Measurements from ENCODE around the gene CERS6. TPM values are rescaled to one million over a fixed set of nuclear protein-coding genes. Genes with fewer than 3 reads are reported as not detected.

Gene CERS6
- total RNA-seq, 1 experiment from 2014 or later: 8.3 TPM

DNA sequence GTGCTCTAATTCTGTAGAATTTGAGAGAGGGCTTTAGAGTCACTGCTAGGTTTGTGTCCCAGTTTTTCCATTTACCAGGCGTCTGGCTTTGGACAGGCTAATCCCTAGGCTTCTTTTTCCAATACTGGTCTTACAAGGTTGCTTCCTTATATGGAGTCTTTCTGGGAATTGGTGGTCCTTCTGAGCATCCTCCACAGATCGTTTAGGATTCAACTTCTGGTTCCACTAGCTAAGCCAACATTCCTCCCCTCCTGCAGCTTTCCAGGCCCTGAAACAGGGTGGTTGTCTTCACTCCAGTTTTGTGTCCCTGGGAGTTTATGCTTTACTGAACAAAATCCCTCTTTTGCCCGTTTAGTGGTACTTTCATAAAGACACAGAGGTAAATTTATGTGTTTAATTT lies 170.6 kb downstream of the CERS6 start:
- H3K9me3 ChIP-seq (ENCODE audit: insufficient read depth, low read depth): no peaks in the 10 kb centered on the region
- H3K9me2 ChIP-seq (ENCODE audit: insufficient read depth): 0 out of 2 replicates have a peak, but pooled peaks cover 5% of the 10 kb centered on the region
- no peaks in the 10 kb centered on the region for H4K20me1 ChIP-seq (ENCODE audit: insufficient read depth)
- no peaks in the 10 kb centered on the region for H3F3A ChIP-seq (ENCODE audit: insufficient read depth, low read depth)
- no TSS peak for BruUV-seq (replicated peaks)
- CTCF ChIA-PET: no interaction called here
- no peak overlapping the region for H3K27ac ChIP-seq
- H3K4me3 ChIP-seq: no peak overlapping the region
- TF ChIP-seq, protein P1, sequence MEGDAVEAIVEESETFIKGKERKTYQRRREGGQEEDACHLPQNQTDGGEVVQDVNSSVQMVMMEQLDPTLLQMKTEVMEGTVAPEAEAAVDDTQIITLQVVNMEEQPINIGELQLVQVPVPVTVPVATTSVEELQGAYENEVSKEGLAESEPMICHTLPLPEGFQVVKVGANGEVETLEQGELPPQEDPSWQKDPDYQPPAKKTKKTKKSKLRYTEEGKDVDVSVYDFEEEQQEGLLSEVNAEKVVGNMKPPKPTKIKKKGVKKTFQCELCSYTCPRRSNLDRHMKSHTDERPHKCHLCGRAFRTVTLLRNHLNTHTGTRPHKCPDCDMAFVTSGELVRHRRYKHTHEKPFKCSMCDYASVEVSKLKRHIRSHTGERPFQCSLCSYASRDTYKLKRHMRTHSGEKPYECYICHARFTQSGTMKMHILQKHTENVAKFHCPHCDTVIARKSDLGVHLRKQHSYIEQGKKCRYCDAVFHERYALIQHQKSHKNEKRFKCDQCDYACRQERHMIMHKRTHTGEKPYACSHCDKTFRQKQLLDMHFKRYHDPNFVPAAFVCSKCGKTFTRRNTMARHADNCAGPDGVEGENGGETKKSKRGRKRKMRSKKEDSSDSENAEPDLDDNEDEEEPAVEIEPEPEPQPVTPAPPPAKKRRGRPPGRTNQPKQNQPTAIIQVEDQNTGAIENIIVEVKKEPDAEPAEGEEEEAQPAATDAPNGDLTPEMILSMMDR (conservative IDR thresholded peaks at IDR 0.05): no peak
- no peak for TF ChIP-seq EZH2 (IDR thresholded peaks at IDR 0.05; ENCODE audit: low read depth)
- no peaks in the 10 kb centered on the region for H3K27me3 ChIP-seq (ENCODE audit: insufficient read depth, low read depth)
- intact Hi-C loops (cut with micrococcal nuclease; ENCODE audit: unreplicated experiment): no loop called here
- POLR2A ChIA-PET (ENCODE audit: unreplicated experiment): no interaction called here
- H3K4me1 ChIP-seq (replicated peaks; ENCODE audit: insufficient read depth): no peaks in the 10 kb centered on the region
- no peak overlapping the region for H3K4me2 ChIP-seq
- H3K79me2 ChIP-seq (ENCODE audit: low read depth): no peaks in the 10 kb centered on the region
- DNase-seq: no peak
- no peaks in the 10 kb centered on the region for H3K36me3 ChIP-seq (ENCODE audit: low read depth)
- no peak overlapping the region for H2AFZ ChIP-seq

DNA sequence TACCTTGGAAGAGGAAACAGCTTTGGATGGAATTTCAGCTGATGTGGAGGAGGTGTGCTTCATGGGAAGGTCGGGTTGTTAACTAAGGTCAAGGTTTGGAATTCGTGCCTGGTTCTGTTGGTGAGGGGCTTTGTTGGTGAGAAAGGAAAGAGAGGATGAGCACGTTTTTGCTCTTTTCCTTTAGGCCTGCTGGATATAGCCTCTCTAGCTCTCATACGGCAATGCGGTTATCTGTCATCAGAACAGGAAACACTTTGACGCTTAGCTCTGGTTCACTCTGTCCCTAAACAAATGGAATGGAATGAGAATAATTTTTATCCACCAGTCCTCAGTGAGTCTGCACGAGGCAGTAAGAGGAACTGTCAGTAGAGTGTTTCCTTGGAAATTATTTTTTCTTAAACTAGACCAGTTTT lies 176.6 kb downstream of the CERS6 start:
- CTCF ChIA-PET: no interaction called here
- Histone ChIP-seq H3F3A (ENCODE audit: insufficient read depth, low read depth) (no peaks in the 10 kb centered on the region), H3K9me2 (ENCODE audit: insufficient read depth) (0 out of 2 replicates have a peak, but pooled peaks cover 5% of the 10 kb centered on the region), H4K20me1 (ENCODE audit: insufficient read depth) (no peaks in the 10 kb centered on the region; the same call in 1 of the 2 replicates), H3K4me3 (no peak overlapping the region), H3K9me3 (ENCODE audit: insufficient read depth, low read depth) (no peaks in the 10 kb centered on the region), H3K27ac (no peak overlapping the region), H3K27me3 (ENCODE audit: insufficient read depth, low read depth) (no peaks in the 10 kb centered on the region), H2AFZ (no peak overlapping the region), H3K4me1 (replicated peaks; ENCODE audit: insufficient read depth) (no peaks in the 10 kb centered on the region), H3K79me2 (ENCODE audit: low read depth) (no peaks in the 10 kb centered on the region), H3K36me3 (ENCODE audit: low read depth) (no peaks in the 10 kb centered on the region), H3K4me2 (no peak overlapping the region)
- no peak for TF ChIP-seq EZH2 (IDR thresholded peaks at IDR 0.05; ENCODE audit: low read depth)
- DNase-seq: no peak
- no TSS peak for BruUV-seq (replicated peaks)
- POLR2A ChIA-PET (ENCODE audit: unreplicated experiment): no interaction called here
- intact Hi-C loops (cut with micrococcal nuclease; ENCODE audit: unreplicated experiment): no loop called here

DNA sequence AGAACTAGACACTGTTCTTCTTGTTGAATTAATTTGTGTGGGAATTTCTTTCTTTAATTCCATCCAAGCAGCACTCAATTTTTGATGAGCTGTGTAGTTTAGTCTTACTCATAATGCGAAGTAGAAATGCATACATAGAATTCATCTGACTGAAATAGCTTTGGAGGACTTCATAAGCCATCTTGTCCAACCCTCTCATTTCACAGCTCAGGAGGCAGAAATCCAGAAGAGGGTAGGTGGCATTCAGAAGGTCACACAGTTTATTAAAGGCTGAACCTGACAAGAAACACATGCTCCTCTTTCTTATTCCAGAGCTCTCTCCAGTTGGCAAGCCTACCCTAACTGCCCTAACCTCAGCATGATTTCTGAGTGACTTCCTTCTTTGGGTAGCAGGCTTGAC lies 177.1 kb downstream of the CERS6 start:
- POLR2A ChIA-PET (ENCODE audit: unreplicated experiment): no interaction called here
- TF ChIP-seq, protein P1 (conservative IDR thresholded peaks at IDR 0.05): no peak
- TF ChIP-seq EZH2 (IDR thresholded peaks at IDR 0.05; ENCODE audit: low read depth): no peak
- Histone ChIP-seq H3K79me2 (ENCODE audit: low read depth) (no peaks in the 10 kb centered on the region), H3K9me3 (ENCODE audit: insufficient read depth, low read depth) (no peaks in the 10 kb centered on the region), H3F3A (ENCODE audit: insufficient read depth, low read depth) (no peaks in the 10 kb centered on the region), H3K4me3 (no peak overlapping the region), H3K27me3 (ENCODE audit: insufficient read depth, low read depth) (no peaks in the 10 kb centered on the region), H4K20me1 (ENCODE audit: insufficient read depth) (no peaks in the 10 kb centered on the region; the same call in 1 of the 2 replicates), H3K4me2 (no peak overlapping the region), H3K9me2 (ENCODE audit: insufficient read depth) (0 out of 2 replicates have a peak, but pooled peaks cover 5% of the 10 kb centered on the region), H3K4me1 (replicated peaks; ENCODE audit: insufficient read depth) (no peaks in the 10 kb centered on the region), H3K36me3 (ENCODE audit: low read depth) (no peaks in the 10 kb centered on the region), H3K27ac (no peak overlapping the region), H2AFZ (no peak overlapping the region)
- intact Hi-C loops (cut with micrococcal nuclease; ENCODE audit: unreplicated experiment): no loop called here
- no TSS peak for BruUV-seq (replicated peaks)
- CTCF ChIA-PET: no interaction called here
- no peak for DNase-seq

DNA sequence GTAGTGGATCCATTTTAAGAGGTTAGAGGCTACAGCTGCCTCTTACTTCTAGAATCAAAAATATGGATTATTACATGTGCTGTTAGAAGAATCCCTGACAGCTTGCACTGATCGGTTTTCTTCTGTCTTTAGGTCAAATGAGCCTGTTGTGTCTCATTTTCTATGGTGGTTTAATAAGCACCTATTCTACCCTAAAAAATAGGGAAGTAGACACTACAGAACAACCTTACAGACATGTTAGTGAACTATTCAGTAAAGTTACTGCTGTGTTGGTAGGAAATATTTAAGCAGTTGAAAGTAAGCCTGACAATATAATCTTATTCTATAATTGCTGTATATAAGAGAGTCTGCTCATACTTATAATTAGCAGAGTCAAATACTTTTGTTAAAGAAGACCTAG lies 177.8 kb downstream of the CERS6 start:
- Histone ChIP-seq H3K4me2 (no peak overlapping the region), H3K9me2 (ENCODE audit: insufficient read depth) (0 out of 2 replicates have a peak, but pooled peaks cover 1% of the 10 kb centered on the region), H3K4me3 (no peak overlapping the region), H3K27me3 (ENCODE audit: insufficient read depth, low read depth) (no peaks in the 10 kb centered on the region), H2AFZ (no peak overlapping the region), H3K4me1 (replicated peaks; ENCODE audit: insufficient read depth) (no peaks in the 10 kb centered on the region), H3F3A (ENCODE audit: insufficient read depth, low read depth) (no peaks in the 10 kb centered on the region), H3K36me3 (ENCODE audit: low read depth) (no peaks in the 10 kb centered on the region), H3K27ac (no peak overlapping the region), H3K9me3 (ENCODE audit: insufficient read depth, low read depth) (no peaks in the 10 kb centered on the region), H3K79me2 (ENCODE audit: low read depth) (no peaks in the 10 kb centered on the region), H4K20me1 (ENCODE audit: insufficient read depth) (no peaks in the 10 kb centered on the region; the same call in 1 of the 2 replicates)
- TF ChIP-seq, protein P1 (conservative IDR thresholded peaks at IDR 0.05): no peak
- no peak for TF ChIP-seq EZH2 (IDR thresholded peaks at IDR 0.05; ENCODE audit: low read depth)
- ChIA-PET CTCF (no interaction called here), POLR2A (ENCODE audit: unreplicated experiment) (no interaction called here)
- no TSS peak for BruUV-seq (replicated peaks)
- intact Hi-C loops (cut with micrococcal nuclease; ENCODE audit: unreplicated experiment): no loop called here
- DNase-seq: no peak
